Activated CD4-positive, alpha-beta T cell treated with anti-CD3 and anti-CD28 coated beads, Interleukin-2, amount 10 ng/mL, durations not matched to agents 7 days and 5 days (primary cell): ENCODE data around the gene FABP6. TPM values are rescaled to one million over a fixed set of nuclear protein-coding genes. Genes with fewer than 3 reads are reported as not detected.

Source experiments
- CTCF ChIA-PET: fragments of 350-600 bp; sonication (Branson Sonifier 250); formaldehyde crosslinking; loops from one replicate; lab custom pipeline; 2021; ENCODE audit warnings: antibody characterized with exemption; lab: Charles Lee
- POLR2A ChIA-PET: fragments of 350-600 bp; sonication (Branson Sonifier 250); formaldehyde crosslinking; loops from one replicate; lab custom pipeline; 2021; ENCODE audit warnings: antibody characterized with exemption; lab: Charles Lee
- DNase-seq: peaks from one replicate; pipeline ENCODE4 v3.0.0-alpha.2; 2020
- H3K27ac Mint-ChIP-seq: one replicate; pipeline ENCODE4 v1.8.0; 2021; ENCODE audit warnings: mild to moderate bottlenecking, moderate library complexity, mixed read lengths
- H3K27me3 Mint-ChIP-seq: one replicate; pipeline ENCODE4 v1.8.0; 2021; ENCODE audit warnings: mixed read lengths
- H3K36me3 Mint-ChIP-seq: one replicate; pipeline ENCODE4 v1.8.0; 2021; ENCODE audit warnings: low read depth, mixed read lengths
- H3K4me1 Mint-ChIP-seq: one replicate; pipeline ENCODE4 v1.8.0; 2021; ENCODE audit warnings: mixed read lengths
- H3K4me3 Mint-ChIP-seq: one replicate; pipeline ENCODE4 v1.8.0; 2021; ENCODE audit warnings: mild to moderate bottlenecking, moderate library complexity, mixed read lengths
- H3K9me3 Mint-ChIP-seq: one replicate; pipeline ENCODE4 v1.8.0; 2021; ENCODE audit warnings: mixed read lengths
- total RNA-seq, 2 experiments: library from RNA; stranded (reverse); gene quantifications; one replicate each; pipeline ENCODE4 v1.2.3, GENCODE V29; 2021

FABP6 gene
- total RNA-seq, 2 experiments from 2014 or later = not detected

DNA sequence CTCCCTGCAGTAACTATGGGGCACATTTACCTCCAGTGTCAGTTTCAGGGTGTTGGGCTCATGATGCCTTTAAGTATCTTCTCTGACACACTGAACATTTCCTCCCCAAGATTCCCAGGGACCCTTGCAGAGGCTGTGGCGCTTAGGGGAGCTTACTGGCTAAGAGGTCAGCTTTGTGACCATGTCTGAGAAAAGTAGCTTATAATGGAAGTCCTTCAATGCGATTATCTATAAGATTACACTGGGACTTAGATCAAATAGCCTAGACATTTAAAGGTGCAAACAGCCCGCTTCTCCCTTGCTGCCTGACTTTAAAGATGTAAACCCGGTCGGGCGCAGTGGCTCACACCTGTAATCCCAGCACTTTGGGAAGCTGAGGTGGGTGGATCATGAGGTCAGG, 25.4 kb downstream of the FABP6 start:
- POLR2A ChIA-PET = no interaction called here
- H3K36me3 Mint-ChIP-seq = no peaks in the 10 kb centered on the region
- H3K4me1 Mint-ChIP-seq = no peaks in the 10 kb centered on the region
- no peaks in the 10 kb centered on the region for H3K27me3 Mint-ChIP-seq
- H3K9me3 Mint-ChIP-seq = no peaks in the 10 kb centered on the region
- CTCF ChIA-PET = interaction anchor here (0.7 to 1.4 kb wide), 2 partner anchors 22 to 36 kb away, joined by 3 read pairs; no protein-coding TSS in a partner anchor
- H3K4me3 Mint-ChIP-seq = no peak overlapping the region
- no peak for DNase-seq
- no peak overlapping the region for H3K27ac Mint-ChIP-seq

DNA sequence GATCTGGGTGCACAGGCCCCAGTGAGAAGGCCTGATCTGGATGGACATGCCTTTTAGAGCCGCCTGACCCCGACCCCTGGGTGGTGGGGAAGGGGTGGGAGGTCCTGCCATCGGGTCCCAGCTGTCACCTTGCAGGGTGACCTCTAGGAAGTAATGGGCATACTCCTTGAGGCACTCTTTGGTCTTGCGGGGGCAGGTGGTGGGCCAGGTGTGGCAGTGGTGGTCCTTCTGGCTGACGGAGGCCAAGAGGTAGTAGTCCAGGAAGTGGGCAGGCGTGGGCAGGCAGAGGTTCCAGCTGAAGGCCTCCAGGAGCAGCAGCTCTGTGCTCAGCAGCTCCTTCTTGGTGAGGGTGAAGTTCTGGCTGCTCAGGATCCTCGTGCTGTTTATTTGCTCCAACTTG, 30.0 kb downstream of the FABP6 start:
- Mint-ChIP-seq H3K4me1 (no peaks in the 10 kb centered on the region), H3K4me3 (no peak overlapping the region), H3K27me3 (no peaks in the 10 kb centered on the region), H3K36me3 (no peaks in the 10 kb centered on the region), H3K27ac (no peak overlapping the region), H3K9me3 (no peaks in the 10 kb centered on the region)
- ChIA-PET POLR2A (no interaction called here), CTCF (no interaction called here)
- no peak for DNase-seq

DNA sequence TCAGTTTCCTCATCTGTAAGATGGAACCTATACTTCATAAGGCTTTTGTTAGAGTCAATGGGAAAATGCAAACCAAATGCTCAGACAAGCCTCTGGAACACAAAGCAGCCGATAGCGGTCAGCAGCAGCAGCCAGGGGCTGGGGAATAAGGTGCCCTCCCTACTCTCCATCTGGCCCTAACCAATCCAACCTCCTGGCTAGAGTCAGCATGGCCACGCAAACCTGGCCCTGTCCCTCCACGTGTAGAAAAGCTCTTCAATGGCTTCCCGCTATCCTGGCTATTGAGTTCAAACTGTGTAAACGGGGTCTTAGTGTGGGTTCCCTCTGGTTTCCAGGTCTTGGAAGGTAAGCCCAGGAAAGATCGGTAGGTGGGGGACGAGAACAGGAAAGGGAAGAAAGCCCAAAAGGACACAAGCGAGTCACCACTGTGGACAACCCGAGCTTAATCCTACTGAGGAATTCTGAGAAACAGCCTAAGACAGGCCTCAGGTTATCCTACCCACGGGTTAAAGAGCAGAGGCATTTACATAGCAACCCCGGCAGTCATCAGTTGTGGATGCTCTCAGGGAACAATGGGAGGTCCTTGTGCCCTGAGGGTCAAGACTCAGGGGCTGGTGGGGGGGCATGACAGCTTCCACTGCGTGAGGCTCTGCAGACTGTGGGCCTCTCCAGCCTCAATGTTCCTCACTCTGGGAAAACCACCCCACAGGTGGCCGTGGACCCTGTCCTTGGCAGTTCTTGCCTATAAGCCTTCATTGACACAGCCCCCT, 30.9 kb downstream of the FABP6 start:
- no peak for DNase-seq
- Mint-ChIP-seq H3K4me3 (no peak overlapping the region), H3K9me3 (no peaks in the 10 kb centered on the region), H3K27ac (no peak overlapping the region), H3K27me3 (no peaks in the 10 kb centered on the region), H3K36me3 (no peaks in the 10 kb centered on the region), H3K4me1 (no peaks in the 10 kb centered on the region)
- ChIA-PET CTCF (no interaction called here), POLR2A (no interaction called here)

DNA sequence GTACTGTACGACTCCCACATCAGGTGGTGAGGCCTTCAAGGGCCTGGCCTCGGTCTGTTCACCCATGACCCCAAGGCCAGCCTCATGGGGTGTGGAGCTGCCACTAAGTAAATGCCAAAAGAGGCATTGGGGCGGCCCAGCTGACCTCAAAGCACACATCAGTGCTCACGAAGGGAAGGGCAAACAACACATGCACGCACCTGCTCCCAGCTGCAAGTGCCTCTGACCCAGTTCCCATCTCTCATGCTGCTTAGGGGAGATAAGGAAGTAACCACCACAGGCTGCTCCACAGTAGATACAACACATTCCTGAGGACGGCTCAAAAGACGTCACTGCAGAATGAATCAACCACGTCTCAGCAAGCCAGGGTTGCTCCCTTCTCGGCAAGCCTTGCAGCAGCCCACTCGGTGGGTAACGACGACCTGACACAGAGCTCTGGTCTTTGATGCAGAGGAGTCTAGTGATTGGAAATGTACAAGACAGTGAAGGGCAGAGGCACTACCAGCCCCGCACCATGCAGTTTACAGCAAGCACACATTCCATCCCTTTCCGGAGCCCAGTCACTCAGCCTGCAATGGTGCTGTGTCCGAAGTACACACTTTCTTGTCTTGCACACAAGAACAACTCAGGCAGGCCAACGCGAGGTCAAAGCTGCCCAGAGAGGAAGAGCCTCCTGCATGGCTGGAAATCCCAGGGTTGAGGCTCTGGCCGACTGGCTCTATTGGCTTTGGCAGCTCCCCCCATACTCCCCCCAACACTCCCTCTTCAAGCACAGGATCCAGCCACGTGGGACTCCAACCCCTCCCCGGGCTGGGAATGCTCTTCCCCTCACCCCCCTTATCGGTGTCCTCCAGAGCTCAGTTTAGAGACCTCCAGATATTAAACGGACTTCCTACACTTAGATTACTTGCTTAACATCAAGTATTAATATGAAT, 31.8 kb downstream of the FABP6 start:
- POLR2A ChIA-PET = no interaction called here
- CTCF ChIA-PET = no interaction called here
- no peaks in the 10 kb centered on the region for H3K27me3 Mint-ChIP-seq
- DNase-seq = no peak
- H3K4me1 Mint-ChIP-seq = no peaks in the 10 kb centered on the region
- H3K36me3 Mint-ChIP-seq = no peaks in the 10 kb centered on the region
- H3K4me3 Mint-ChIP-seq = no peak overlapping the region
- no peak overlapping the region for H3K27ac Mint-ChIP-seq
- no peaks in the 10 kb centered on the region for H3K9me3 Mint-ChIP-seq

DNA sequence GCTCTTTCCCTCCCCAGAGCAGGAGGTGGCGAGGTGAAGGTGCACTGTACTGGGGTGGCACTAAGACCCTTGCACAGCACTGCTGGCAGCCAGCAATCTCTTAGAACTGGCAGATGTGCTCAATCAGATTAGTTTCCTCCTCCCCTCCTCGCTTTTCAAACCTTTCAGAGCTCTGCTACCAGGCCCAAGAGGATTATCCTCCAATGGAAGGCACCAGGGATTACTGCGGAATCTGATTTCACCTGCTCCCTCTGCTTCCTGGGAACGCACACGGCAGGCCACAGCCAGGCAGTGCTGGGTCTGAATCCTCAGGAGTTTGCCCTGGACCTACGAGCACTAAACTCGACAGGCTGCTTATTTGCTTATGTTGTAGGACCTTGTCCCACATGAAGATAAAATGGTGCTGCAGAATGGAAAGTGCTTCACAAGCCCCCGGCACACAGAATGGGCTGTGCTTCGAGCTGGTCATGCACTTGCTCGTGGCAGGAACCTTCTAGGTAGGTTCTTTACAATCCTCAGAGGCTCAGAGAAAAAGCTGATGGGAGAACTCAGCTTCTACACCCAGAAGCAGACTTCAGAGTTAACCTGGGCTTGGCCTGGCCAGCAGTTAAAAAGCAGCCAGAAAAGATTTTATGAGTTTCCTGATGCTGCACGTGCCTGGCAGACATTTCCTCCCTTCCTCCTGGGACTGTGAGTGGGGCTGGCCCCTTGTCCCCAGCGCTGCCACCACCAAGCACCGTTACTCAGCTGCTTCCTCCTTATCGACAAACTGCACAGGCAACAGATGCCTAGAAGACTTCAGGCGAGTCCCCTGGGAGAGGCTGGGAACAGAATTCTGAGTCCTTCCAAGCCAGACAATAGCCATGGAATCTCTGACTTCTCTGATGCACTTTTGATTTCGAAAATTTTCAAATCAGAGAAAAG, 33.1 kb downstream of the FABP6 start:
- H3K27me3 Mint-ChIP-seq = no peaks in the 10 kb centered on the region
- no peak overlapping the region for H3K27ac Mint-ChIP-seq
- no peak overlapping the region for H3K4me3 Mint-ChIP-seq
- no peaks in the 10 kb centered on the region for H3K9me3 Mint-ChIP-seq
- ChIA-PET CTCF (interaction anchor here (0.6 kb wide), 1 partner anchor 12 kb away, joined by 6 read pairs; no protein-coding TSS in a partner anchor), POLR2A (no interaction called here)
- DNase-seq = no peak
- no peaks in the 10 kb centered on the region for H3K36me3 Mint-ChIP-seq
- no peaks in the 10 kb centered on the region for H3K4me1 Mint-ChIP-seq

DNA sequence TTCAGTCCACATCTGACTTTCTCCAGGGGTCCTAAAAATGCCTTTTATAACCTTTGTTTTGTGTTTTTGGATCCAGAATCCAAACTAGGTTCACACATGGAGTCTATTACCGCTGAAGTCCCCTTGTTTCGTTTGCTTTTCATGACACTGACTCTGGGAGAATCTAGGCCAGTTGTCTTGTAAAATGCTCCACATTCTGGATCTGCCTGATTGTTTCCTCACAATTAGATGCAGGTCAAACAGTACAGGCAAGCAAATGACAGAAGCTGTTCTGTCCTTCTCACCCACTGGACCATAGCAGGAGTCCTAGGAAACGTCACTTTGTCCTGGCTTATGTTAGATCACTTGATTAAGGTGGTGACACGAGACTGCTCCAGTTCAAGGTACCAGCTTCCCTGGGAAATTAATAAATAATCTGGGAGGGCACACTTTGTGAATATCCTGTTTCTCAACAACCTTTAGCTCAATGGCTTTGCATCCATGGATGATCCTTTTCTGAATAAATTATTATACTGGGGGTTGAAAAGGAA, 34.1 kb downstream of the FABP6 start:
- Mint-ChIP-seq H3K27me3 (no peaks in the 10 kb centered on the region), H3K4me3 (no peak overlapping the region)
- POLR2A ChIA-PET = no interaction called here

DNA sequence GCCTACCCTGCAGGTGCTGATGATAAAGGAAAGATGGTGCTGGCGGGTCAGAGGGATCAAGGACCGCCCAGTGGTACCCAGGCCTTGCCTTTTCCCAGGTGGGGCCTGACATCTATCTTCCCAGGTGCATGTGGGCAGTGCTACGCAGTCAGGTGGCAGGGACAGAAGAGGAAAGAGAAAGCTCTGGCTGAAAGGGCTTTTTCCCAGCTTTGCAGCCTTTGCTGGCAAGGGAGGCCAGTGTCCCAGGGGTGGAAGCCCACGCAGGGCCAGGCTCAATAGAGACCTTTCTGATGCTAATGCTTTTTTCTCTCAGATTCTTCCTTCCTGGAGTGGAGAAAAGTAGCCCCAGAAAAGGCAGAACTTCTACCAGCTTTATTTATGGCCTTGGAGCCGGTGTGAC, 36.7 kb downstream of the FABP6 start:
- no peaks in the 10 kb centered on the region for H3K36me3 Mint-ChIP-seq
- no peaks in the 10 kb centered on the region for H3K27me3 Mint-ChIP-seq
- ChIA-PET CTCF (no interaction called here), POLR2A (no interaction called here)
- no peak overlapping the region for H3K4me3 Mint-ChIP-seq
- H3K9me3 Mint-ChIP-seq = no peaks in the 10 kb centered on the region
- DNase-seq = no peak
- no peak overlapping the region for H3K27ac Mint-ChIP-seq
- peaks cover 1% of the 10 kb centered on the region for H3K4me1 Mint-ChIP-seq

More for the DNA sequence above, 34.1 kb downstream of the FABP6 start:
- Mint-ChIP-seq H3K4me1 (no peaks in the 10 kb centered on the region), H3K36me3 (no peaks in the 10 kb centered on the region), H3K9me3 (no peaks in the 10 kb centered on the region), H3K27ac (no peak overlapping the region)
- CTCF ChIA-PET = no interaction called here
- no peak for DNase-seq

DNA sequence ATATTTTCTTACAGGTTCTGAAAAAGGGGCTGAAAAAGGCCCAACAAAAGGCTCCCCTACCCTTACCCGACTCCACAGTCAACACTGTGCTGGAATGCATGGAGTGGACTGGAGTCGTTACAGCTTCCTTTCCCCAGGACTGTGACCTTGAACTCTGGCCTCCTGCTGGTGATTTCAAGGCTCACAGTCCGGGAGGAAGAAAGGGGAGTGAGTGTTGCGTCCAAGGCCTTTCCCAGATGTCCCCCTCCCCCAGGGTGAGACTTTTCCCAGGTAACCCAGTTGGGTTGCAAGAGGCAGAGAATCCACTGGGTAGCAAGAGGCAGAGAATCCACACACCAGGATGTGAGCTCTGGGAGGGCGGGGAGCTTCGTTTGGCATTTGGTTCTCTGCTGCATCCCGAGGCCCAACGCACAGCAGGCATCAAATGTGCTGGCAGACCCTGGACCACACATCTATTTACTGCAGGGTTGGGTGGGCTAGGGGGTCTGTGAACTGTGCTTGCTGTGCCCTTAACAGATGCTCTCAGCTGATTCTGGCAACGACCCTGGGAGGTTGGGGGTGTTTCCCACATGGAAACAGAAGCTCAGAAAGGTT, 37.5 kb downstream of the FABP6 start:
- Mint-ChIP-seq H3K27ac (no peak overlapping the region), H3K4me1 (peaks cover 4% of the 10 kb centered on the region), H3K36me3 (no peaks in the 10 kb centered on the region), H3K9me3 (no peaks in the 10 kb centered on the region), H3K4me3 (no peak overlapping the region), H3K27me3 (no peaks in the 10 kb centered on the region)
- ChIA-PET POLR2A (no interaction called here), CTCF (interaction anchor here (1.3 kb wide), 1 partner anchor 17 kb away, joined by 3 read pairs; no protein-coding TSS in a partner anchor)
- DNase-seq = no peak

DNA sequence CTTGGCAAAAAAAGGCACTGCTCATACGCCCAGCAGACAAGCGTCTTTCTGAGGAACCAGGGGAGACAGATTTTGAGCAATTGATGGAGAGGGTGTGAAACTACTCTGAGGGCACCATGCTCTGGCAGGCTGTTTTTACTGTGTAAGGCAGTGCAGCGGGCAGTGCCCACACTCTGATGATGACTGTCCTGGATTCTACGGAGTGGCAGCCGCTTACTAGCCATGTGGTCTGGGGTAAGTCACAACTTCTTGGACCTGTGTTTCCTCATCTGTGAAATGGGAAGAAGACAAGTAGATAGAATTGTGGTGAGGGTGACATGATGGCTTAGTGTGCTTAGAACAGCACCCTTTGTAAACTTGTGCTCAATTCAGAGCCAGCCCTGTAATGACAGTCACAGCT, 38.8 kb downstream of the FABP6 start:
- POLR2A ChIA-PET = no interaction called here
- CTCF ChIA-PET = interaction anchor here (1.3 kb wide), 1 partner anchor 17 kb away, joined by 4 read pairs; no protein-coding TSS in a partner anchor
- no peak for DNase-seq
- H3K27me3 Mint-ChIP-seq = no peaks in the 10 kb centered on the region
- H3K4me3 Mint-ChIP-seq = no peak overlapping the region
- no peak overlapping the region for H3K27ac Mint-ChIP-seq
- no peaks in the 10 kb centered on the region for H3K36me3 Mint-ChIP-seq
- H3K4me1 Mint-ChIP-seq = peaks cover 4% of the 10 kb centered on the region
- H3K9me3 Mint-ChIP-seq = no peaks in the 10 kb centered on the region

DNA sequence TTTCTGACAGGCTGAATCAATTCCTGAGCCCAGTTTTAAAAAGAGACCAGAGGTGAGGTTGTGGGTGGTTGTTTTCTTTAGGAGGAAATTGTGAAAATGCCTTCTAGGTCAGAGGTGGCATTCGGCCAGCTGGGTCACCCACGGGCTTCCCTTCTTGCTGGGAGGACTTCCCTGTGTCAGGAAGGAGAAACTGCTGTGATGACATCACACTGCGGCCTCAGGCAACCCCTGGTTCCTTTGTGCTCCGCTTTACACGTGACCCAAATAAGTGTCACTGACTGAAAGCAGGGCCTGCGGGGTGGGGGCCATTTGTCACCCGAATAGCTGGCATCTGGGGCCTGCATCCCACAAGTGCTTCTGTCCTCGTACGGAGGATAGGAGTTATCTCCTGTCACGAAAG, 39.7 kb downstream of the FABP6 start:
- Mint-ChIP-seq H3K4me1 (peaks cover 4% of the 10 kb centered on the region), H3K27me3 (no peaks in the 10 kb centered on the region), H3K36me3 (no peaks in the 10 kb centered on the region), H3K9me3 (no peaks in the 10 kb centered on the region), H3K4me3 (no peak overlapping the region), H3K27ac (no peak overlapping the region)
- no peak for DNase-seq
- CTCF ChIA-PET = interaction anchor here (1.3 kb wide), 1 partner anchor 16 kb away, joined by 4 read pairs; no protein-coding TSS in a partner anchor
- POLR2A ChIA-PET = interaction anchor here (0.6 kb wide), 1 partner anchor 128 kb away, joined by 3 read pairs; no protein-coding TSS in a partner anchor

DNA sequence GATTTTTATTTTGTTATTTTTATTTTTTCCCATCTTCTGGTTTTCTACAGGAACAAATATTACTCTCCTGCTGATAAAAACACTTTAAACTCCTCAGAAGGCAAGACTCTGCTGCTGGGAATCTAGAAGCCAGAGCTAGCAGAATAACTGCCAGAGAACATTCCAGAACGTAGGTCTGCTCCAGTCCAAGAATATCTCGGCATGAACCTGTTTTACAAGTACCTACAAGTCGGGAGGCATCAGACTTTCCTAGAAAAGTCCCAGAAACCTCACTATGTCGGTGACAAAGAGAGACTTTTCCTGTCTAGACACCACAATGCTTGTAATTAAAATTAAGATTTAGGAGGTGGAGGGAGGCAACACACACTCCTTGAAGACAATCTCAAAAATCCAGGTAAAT, 41.4 kb downstream of the FABP6 start:
- Mint-ChIP-seq H3K27me3 (no peaks in the 10 kb centered on the region), H3K4me1 (peaks cover 4% of the 10 kb centered on the region), H3K4me3 (no peak overlapping the region), H3K27ac (no peak overlapping the region), H3K36me3 (no peaks in the 10 kb centered on the region), H3K9me3 (no peaks in the 10 kb centered on the region)
- POLR2A ChIA-PET = no interaction called here
- CTCF ChIA-PET = no interaction called here
- DNase-seq = no peak

DNA sequence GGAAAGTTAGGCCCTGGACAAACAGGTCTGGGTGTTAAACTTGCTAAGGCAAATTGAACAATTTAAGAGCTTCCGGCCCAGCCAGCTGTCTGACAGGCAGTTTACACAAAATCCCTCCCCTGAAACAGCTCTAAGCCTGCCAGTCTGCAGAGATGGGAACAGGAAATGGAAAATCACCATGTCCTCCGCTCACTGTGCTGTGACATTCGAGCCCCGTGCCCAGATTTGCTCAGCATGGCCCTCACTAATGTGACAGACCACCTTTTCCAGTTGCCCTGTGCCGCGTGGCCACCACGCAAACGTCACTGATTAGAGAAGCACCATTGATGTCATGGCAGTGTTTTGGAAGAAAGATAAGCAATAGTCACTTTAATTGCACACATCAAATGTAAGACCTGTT, 42.1 kb downstream of the FABP6 start:
- Mint-ChIP-seq H3K36me3 (no peaks in the 10 kb centered on the region), H3K4me3 (no peak overlapping the region), H3K27ac (no peak overlapping the region), H3K27me3 (no peaks in the 10 kb centered on the region), H3K9me3 (no peaks in the 10 kb centered on the region), H3K4me1 (peaks cover 4% of the 10 kb centered on the region)
- DNase-seq = no peak
- CTCF ChIA-PET = no interaction called here
- POLR2A ChIA-PET = no interaction called here
